PFSK-1 (cell line): ENCODE results near the gene LPA.

Experiments
- POLR2AphosphoS5 ChIP-seq: IDR thresholded peaks from 2 replicates; pipeline ENCODE4 v1.6.1; 2012; ENCODE audit warnings: low read depth, mild to moderate bottlenecking, control low read depth, low read length, moderate library complexity
- SIN3A ChIP-seq: IDR thresholded peaks from 2 replicates; pipeline ENCODE4 v1.6.1; 2012; ENCODE audit warnings: mild to moderate bottlenecking, low read length, moderate library complexity, borderline replicate concordance; ENCODE audit not compliant: insufficient read depth
- TAF1 ChIP-seq: IDR thresholded peaks from 2 replicates; pipeline ENCODE4 v1.6.1; 2012; ENCODE audit warnings: low read length, control low read depth, borderline replicate concordance; ENCODE audit not compliant: insufficient read depth
- TF ChIP-seq, protein P1 (sequence below), 2 experiments: IDR thresholded peaks; 2 replicates each; pipeline versions ENCODE4 v1.6.1 to v1.8.0; 2011 to 2012; ENCODE audit warnings: low read depth in 2 of 2, low read length in 2 of 2, control low read depth in 1 of 2, inconsistent platforms in 1 of 2, mild to moderate bottlenecking in 1 of 2, moderate library complexity in 1 of 2; ENCODE audit not compliant: insufficient read depth in 1 of 2

DNA sequence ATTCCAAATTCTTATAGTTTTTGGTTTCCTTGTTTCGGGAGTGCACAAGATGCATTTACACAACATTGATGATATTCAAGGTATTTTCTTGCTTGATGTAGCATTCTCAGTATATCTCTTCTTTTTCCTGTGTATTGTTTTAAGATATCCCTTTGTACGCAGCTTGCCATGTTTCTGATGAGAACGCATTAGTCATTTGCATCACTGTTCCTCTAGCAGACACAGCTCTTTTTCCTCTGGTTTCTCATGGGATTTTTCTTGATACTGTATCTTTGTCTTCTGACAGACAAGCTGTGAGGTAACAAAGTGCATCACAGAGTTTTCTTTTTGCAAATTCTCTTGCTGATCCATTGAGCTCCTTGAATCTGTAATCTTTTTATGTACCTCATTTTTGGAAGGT lies 169.5 kb downstream of the LPA start:
- no peak for TF ChIP-seq SIN3A
- TF ChIP-seq TAF1: no peak
- TF ChIP-seq, protein P1, sequence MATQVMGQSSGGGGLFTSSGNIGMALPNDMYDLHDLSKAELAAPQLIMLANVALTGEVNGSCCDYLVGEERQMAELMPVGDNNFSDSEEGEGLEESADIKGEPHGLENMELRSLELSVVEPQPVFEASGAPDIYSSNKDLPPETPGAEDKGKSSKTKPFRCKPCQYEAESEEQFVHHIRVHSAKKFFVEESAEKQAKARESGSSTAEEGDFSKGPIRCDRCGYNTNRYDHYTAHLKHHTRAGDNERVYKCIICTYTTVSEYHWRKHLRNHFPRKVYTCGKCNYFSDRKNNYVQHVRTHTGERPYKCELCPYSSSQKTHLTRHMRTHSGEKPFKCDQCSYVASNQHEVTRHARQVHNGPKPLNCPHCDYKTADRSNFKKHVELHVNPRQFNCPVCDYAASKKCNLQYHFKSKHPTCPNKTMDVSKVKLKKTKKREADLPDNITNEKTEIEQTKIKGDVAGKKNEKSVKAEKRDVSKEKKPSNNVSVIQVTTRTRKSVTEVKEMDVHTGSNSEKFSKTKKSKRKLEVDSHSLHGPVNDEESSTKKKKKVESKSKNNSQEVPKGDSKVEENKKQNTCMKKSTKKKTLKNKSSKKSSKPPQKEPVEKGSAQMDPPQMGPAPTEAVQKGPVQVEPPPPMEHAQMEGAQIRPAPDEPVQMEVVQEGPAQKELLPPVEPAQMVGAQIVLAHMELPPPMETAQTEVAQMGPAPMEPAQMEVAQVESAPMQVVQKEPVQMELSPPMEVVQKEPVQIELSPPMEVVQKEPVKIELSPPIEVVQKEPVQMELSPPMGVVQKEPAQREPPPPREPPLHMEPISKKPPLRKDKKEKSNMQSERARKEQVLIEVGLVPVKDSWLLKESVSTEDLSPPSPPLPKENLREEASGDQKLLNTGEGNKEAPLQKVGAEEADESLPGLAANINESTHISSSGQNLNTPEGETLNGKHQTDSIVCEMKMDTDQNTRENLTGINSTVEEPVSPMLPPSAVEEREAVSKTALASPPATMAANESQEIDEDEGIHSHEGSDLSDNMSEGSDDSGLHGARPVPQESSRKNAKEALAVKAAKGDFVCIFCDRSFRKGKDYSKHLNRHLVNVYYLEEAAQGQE (IDR thresholded peaks at IDR 0.05; ENCODE audit: insufficient read depth in 1 of 2, low read depth in 2 of 2, low read length in 2 of 2): no peak
- no peak for TF ChIP-seq POLR2AphosphoS5
